HG03378 (cell line): ENCODE data around the gene ACTR1A.

ENCODE experiments used
- ATAC-seq: cut with Tn5 transposase; IDR thresholded peaks from one replicate; pipeline ENCODE4 v1.9.1; 2021; ENCODE audit warnings: mild to moderate bottlenecking, moderate library complexity; ENCODE audit not compliant: unreplicated experiment

The ACTR1A gene

DNA sequence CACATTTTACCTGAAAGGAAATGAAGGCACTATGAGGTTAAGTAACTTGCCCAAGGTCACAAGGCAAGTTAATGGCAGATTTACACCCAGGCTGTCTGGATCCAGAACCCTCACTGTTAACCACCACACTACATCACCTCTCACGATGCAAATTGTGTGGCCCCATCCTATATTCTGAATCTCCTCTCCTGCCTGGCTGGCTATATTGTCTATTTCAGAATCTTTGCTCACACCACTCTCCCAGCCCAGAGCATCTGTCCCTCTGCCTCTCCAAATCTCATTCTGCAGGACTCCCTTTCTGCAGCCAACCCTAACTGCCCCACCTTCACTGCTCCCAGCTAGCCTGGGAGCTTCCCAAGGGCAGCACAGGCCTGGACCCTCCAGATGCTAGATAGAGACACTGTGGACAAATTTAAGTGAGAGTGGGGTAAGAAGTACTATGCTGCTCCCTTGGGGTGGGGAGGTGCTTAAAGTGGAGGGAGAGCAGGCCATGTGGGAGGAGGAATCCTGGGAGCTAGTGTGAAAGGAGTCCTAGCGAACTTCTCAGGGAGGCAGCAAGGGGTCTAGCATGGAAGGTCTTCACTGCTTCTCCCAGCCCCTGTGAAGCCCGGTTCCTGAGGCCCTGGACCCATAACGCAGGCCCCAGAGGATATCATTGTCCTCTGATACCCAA is 70.9 kb downstream of the ACTR1A start:
- ATAC-seq, result no peak

DNA sequence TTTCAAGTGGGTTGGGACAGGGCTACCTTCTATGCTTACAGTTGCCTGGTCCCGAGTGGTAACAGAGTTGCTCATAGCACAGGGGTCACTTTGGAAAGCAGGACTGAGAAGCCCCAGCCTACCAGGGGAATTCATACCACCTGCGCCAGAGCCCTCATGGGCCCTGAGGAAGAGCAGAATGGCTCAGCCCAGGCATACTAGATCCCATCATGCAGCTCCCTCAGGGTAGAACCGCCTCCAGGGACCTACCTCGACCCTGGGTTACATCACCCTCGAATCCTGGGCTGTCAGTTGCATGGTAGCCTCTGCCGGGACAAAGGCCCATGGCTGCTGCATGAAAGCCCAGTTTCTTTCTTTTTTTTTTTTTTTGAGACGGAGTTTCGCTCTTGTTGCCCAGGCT is 73.0 kb downstream of the ACTR1A start:
- no peak for ATAC-seq
